BJ (cell line): ENCODE results near the gene KCTD10. TPM values are rescaled to one million over a fixed set of nuclear protein-coding genes. Genes with fewer than 3 reads are reported as not detected.

Source experiments
- CTCF ChIA-PET: fragments of 350-600 bp; formaldehyde crosslinking; extraction: SDS; loops from one replicate; lab custom pipeline; 2021; ENCODE audit warnings: antibody characterized with exemption, inconsistent platforms; lab: Yijun Ruan, JAX
- POLR2A ChIA-PET: fragments of 300-600 bp; sonication (Branson Sonifier 250); formaldehyde crosslinking; extraction: SDS; loops from one replicate; lab custom pipeline; 2021; ENCODE audit warnings: antibody characterized with exemption; lab: Charles Lee
- DNase-seq: peaks from one replicate; pipeline ENCODE4 v3.0.0-alpha.2; 2011; ENCODE audit warnings: low read depth
- H3K27me3 ChIP-seq: 2 replicates; pipeline ENCODE4 v1.6.0; 2011; ENCODE audit warnings: low read length; ENCODE audit not compliant: control insufficient read depth, insufficient read depth
- H3K36me3 ChIP-seq: 2 replicates; pipeline ENCODE4 v1.5.1; 2011; ENCODE audit warnings: low read length; ENCODE audit not compliant: control insufficient read depth, insufficient read depth
- H3K4me3 ChIP-seq: 2 replicates; pipeline ENCODE4 v1.5.1; 2011; ENCODE audit warnings: low read depth, mild to moderate bottlenecking, control low read depth, low read length
- CTCF ChIP-seq: IDR thresholded peaks from 2 replicates; pipeline ENCODE4 v1.5.1; 2011; ENCODE audit warnings: low read depth, mild to moderate bottlenecking, control low read depth, inconsistent platforms, low read length, moderate library complexity; ENCODE audit not compliant: insufficient read depth
- polyA plus RNA-seq: library from polyadenylated mRNA; depleted of rRNA; stranded (reverse); fragments of >200 nt; gene quantifications from 2 replicates; pipeline ENCODE4 v1.2.3, GENCODE V29; 2011

KCTD10 gene
- polyA plus RNA-seq, 1 experiment: 172 TPM

DNA sequence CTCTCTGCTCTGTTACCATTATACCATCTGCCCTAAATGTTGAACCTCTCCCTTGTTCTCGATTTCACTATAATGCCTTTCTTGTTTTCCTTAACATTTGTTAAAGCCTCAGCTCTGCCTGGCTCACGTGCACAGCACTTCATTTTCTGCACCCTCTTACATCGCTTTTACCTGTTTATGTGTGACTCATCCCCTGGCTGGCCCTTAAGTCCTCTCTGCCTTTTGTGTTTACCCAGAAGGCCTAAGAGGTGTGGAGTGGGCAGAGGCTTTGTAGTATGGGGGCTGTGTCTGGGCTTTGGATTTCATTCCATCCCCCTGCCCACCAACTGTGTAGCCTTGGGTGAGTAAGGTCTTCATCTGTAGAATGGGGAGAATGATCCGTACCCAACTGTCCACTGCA, 36.9 kb upstream of the KCTD10 start:
- peaks cover 40% of the 10 kb centered on the region for H3K36me3 ChIP-seq
- TF ChIP-seq CTCF: no peak
- no peak for DNase-seq
- H3K27me3 ChIP-seq: no peaks in the 10 kb centered on the region
- no peak overlapping the region for H3K4me3 ChIP-seq
- POLR2A ChIA-PET: no interaction called here
- CTCF ChIA-PET: interaction anchor here (0.6 to 1.2 kb wide), 3 partner anchors 10 to 260 kb away, joined by 3 to 4 read pairs (median 3); no protein-coding TSS in a partner anchor

DNA sequence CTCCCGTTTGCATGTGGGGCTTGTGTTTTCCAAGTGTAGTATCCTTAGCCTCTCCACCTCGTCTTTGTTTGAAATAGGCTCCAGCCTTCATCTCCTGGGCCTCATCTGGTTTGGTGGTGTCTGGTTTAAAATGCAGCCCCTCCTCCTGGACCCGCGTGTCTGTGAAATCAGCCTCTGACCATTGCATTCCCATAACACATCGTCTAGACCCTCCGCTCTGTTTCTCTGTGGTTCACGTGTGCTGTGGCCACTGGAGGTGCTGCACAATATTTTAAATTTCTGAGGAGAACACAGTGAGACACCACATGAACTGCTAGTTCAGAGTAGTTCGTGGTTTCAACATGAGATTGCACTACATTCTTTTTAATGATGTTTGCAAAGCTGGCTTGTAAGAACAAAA, 36.0 kb upstream of the KCTD10 start:
- H3K4me3 ChIP-seq: no peak overlapping the region
- H3K36me3 ChIP-seq: peaks cover 43% of the 10 kb centered on the region
- H3K27me3 ChIP-seq: no peaks in the 10 kb centered on the region
- no peak for TF ChIP-seq CTCF
- POLR2A ChIA-PET: no interaction called here
- CTCF ChIA-PET: interaction anchor here (0.6 to 1.2 kb wide), 4 partner anchors 11 to 86 kb away, joined by 3 to 4 read pairs (median 3); no protein-coding TSS in a partner anchor
- no peak for DNase-seq

GRCh38 chr12:109512608-109513007, 35.5 kb upstream of the KCTD10 start:
- TF ChIP-seq CTCF: no peak
- Histone ChIP-seq H3K4me3 (no peak overlapping the region), H3K27me3 (no peaks in the 10 kb centered on the region), H3K36me3 (peaks cover 43% of the 10 kb centered on the region)
- no peak for DNase-seq
- ChIA-PET CTCF (interaction anchor here (0.6 to 1.2 kb wide), 4 partner anchors 8 to 86 kb away, joined by 3 to 4 read pairs (median 3); no protein-coding TSS in a partner anchor), POLR2A (no interaction called here)

- CTCF ChIA-PET: interaction anchor here (0.9 to 2.0 kb wide), 4 partner anchors 7 to 80 kb away, joined by 3 to 7 read pairs (median 4); no protein-coding TSS in a partner anchor
- DNase-seq: no peak
- peaks cover 49% of the 10 kb centered on the region for H3K36me3 ChIP-seq
Measured at GRCh38 chr12:109510196-109510595, 33.1 kb upstream of the KCTD10 start.

GRCh38 chr12:109504068-109504467, 27.0 kb upstream of the KCTD10 start:
- H3K36me3 ChIP-seq: peaks cover 52% of the 10 kb centered on the region
- POLR2A ChIA-PET: interaction anchor here (0.7 kb wide), 1 partner anchor 15 kb away, joined by 3 read pairs; no protein-coding TSS in a partner anchor
- H3K27me3 ChIP-seq: no peaks in the 10 kb centered on the region
- no peak for TF ChIP-seq CTCF
- CTCF ChIA-PET: interaction anchor here (1.4 to 4.5 kb wide), 2 partner anchors 9 to 13 kb away, joined by 3 to 21 read pairs; no protein-coding TSS in a partner anchor
- DNase-seq: no peak
- no peak overlapping the region for H3K4me3 ChIP-seq

More at GRCh38 chr12:109510196-109510595, 33.1 kb upstream of the KCTD10 start:
- Histone ChIP-seq H3K27me3 (no peaks in the 10 kb centered on the region), H3K4me3 (no peak overlapping the region)
- POLR2A ChIA-PET: no interaction called here
- TF ChIP-seq CTCF: no peak
